Amniotic stem cell (primary cell): ENCODE measurements around the gene CDK14.
"Not testable (repeated sequence)": the region's sequence is repeated elsewhere in the genome, so short reads cannot be mapped to it uniquely, and the experiment has no call there.

ENCODE experiments used
- DNase-seq: peaks from one replicate; lab custom pipeline; 2025; lab: John Stamatoyannopoulos, UW

Gene CDK14

DNA sequence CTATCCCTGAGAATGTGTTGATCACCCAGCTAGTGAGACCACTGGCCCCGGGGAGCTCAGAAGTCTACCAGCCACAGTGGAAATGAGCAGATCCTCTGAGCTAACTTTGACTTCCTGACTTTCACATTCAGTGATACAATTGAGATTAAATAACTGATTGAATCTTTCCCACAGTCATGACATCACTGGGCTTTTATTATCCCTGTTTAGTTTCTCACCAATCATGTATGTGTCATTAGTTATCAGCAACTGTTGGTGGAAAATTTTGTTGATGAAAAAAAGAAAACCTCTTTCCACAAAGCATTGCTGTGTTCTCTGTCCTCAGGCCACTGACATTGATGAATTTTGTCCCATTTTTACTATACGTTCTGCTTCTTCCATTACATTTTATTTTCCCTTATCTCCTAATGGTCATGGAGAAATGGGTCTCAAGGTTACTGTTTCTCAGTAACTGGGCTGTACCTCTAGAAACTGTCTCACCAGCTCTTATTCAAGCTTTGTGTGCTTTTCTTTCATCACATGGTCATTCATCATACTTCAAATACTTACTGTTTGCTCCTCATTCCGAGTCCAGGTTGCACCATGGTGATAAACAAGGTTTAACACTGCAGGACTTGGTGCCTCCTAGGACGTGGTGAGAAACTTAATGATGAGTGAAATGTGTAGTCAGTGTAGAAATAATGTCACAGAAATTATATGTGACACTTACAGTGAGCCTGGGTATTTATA lies 304.7 kb downstream of the CDK14 start:
- no peak for DNase-seq

DNA sequence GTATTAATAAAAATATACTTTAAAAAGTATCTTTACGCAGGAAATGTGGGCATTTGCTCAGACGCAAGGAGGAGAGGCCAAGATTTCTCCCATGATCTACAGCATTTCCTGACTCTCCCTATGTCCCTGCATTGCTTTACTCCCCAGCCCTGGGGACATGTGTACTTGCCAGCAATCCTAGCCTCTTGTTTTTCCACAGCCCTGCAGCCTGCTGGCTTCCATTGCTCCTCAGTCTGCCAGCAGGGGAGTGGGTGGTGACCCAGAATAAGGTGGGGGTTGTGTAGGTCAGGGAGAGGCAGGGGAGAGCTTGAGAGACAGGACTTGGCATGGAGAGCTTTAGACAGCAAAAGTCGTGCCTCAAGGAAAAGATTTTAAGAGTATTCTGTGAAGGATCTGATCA lies 307.7 kb downstream of the CDK14 start:
- no peak for DNase-seq

DNA sequence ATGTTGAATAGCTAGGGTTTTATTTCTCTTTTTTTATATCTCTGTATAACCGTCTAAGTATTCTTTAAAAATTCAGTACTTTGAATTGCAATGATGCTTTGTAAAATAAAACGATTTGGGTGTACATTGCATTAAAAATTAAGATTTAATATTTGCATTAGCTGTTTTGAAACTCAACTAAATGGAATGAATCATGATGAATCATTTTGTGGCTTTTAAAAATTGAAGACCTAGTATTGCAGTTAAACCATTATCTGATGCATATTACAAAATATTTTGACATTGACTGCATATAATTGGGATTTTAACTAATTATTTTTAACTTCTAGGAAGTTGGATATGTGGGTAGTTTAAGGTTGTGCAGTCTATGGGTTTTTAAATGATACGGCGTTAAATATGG lies 314.0 kb downstream of the CDK14 start:
- no peak for DNase-seq

DNA sequence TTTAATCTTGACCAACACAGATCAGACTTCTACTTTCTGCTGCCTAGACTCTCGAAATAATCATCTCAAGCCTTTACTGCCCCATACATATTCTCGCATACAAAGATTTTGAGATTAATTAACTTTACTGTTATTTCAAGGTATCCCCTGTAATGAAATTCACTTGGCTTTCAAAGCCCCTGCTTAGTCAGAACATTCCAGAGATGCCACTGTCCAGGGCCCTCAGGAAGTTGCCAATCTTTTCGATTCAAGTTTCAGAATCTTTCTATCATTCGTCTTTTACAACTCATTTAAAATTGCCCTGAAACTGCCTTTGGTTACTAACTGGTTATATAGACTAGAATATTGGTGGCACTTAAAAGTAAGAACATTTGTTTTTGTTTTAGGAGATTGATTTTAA lies 320.2 kb downstream of the CDK14 start:
- DNase-seq, result no peak

DNA sequence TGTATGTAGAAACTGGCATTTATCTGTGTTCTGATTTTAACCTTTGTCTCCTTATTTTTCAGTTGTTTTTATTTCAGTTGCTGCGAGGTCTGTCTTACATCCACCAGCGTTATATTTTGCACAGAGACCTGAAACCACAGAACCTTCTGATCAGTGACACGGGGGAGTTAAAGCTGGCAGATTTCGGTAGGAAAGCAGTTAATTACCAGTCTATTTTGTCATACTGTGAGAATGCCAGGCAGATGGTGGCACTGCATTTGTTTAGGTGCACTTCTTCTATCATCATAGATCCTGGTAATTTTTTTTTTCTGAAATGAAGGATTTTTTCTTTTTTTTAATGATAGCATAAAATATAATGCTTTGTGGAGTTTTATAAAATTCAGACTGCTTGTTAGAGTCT lies 321.4 kb downstream of the CDK14 start:
- no peak for DNase-seq

DNA sequence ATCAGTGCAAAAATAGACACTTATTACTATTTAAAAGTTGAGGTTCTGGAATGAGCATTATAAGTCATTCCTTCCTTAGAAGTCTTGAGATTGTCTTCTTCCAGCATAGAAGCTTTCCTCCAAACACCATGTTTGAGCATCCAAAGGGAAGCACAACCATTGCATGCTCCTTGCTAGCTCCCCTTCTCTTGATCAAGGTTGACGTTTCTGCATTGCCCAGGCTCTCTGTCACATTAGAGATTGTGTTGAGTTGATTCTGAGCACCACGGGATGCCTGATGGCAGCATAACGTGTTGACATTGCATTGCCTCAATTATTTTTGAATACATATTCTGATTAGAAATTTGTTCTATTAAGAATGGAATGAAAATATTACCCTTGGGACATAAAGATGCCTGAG lies 322.2 kb downstream of the CDK14 start:
- DNase-seq, result no peak

DNA sequence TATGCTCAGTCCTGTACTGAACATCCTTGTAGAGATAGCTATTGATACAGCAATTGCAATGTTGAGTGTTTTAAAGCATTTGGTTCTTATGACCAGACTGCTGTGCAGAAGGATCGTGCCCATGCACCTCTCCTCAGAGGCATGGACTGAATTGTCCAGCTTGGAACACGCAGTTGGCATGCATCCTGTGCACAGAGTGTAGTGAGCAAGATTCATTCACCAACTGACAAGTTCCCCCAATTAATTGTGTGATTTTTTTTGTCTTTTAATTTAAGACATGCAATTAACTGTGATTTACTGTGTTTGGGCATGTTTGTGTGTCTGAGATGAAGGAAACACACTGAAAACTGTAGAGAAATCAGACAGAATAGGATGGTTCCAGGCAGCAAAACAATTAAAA lies 323.7 kb downstream of the CDK14 start:
- no peak for DNase-seq

DNA sequence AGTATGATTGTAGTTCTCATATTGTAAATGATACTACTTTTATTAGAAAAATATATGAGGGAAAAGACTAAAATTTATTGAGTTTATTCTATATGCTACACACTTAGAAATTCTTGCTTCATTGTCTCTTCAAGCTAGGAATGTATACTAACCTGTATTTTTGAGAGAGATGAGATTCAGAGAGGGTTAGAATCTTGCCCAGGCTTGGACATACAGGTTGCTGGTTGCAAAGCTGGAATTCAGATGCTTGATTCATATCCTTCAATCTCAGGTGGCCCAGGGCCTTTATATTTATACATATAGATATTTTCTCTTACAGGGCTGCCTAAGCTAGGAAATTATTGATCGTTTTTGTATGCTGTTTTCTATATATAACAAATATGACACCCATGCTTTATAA lies 324.2 kb downstream of the CDK14 start:
- no peak for DNase-seq

DNA sequence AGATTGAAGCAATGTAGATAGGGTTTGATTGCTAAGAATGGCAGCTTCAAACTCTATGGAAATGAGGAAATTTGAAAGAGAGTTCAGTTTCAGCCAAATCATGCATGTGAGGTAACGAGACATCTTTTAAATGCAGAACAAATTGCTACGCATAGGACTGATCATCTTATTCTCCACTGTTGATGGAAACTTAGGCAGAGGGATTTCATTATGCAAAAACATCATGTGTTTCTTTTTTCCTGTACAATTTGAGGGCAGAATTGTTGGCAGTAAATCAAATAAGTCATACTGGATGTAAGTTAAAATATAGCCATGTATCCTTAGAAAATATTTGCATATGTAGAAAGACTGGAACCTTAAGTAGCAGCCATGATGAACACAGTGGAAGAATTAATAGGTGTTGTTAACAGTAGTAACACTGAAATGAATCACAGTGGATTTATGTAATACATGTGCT lies 327.4 kb downstream of the CDK14 start:
- no peak for DNase-seq

DNA sequence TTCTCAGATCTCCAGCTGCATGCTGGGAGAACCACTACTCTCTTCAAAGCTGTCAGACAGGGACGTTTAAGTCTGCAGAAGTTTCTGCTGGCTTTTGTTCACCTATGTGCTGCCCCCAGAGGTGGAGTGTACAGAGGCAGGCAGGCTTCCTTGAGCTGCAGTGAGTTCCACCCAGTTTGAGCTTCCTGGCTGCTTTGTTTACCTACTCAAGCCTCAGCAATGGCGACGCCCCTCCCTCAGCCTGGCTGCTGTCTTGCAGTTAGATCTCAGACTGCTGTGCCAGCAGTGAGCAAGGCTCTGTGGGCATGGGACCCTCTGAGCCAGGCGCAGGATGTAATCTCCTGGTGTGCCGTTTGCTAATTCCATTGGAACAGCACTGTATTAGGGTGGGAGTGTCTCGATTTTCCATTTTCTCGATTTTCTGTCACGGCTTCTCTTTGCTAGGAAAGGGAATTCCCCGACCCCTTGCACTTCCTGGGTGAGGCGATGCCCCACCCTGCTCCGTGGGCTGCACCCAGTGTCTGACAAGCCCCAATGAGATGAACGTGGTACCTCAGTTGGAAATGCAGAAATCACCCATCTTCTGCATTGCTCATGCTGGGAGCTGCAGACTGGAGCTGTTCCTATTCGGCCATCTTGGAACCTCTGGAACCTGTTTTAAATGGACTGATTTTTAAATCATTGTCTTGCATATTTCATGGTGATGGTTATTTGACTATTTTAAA lies 332.7 kb downstream of the CDK14 start:
- DNase-seq, result not testable (repeated sequence)

DNA sequence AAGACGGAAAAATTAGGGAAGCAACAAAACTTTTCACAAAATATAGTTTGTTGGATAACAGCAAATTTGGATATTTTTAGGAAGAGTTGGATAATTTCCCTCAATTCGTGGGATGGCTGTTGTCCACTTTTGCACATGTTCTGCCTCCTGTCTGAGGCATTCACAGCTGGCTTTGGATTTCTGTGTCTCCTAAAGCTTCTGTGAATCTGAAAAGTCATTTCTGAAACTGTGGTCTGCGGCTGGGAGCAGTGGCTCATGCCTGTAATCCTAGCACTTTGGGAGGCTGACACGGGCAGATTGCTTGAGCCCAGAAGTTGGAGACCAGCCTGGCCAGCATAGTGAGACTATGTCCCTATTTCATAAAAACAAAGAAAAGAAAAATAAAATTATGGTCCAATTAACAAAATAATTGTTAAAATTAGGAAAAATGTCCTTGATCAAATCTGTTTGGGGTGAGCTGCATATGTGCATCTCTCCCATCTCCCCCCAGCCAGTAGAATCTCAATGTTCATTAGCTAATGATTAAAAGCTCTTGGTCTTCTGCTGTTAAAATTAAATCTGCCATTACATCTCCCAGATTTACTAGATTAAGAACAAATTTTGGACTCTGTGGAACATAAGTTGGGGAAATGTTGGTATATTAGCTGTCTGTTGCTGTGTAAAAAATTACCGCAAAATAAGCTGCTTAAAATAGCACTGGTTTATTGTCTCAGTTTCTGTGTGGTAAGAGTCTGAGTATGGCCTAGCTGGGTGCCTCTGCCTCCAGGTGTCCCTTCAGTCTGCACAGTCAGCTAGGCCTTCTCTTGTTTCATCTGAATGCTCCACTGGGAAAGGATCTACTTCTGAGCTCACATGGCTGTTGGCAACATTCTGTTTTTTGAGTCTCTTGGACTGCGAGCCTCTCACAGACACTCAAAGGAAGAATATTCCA lies 336.1 kb downstream of the CDK14 start:
- DNase-seq, result no peak

DNA sequence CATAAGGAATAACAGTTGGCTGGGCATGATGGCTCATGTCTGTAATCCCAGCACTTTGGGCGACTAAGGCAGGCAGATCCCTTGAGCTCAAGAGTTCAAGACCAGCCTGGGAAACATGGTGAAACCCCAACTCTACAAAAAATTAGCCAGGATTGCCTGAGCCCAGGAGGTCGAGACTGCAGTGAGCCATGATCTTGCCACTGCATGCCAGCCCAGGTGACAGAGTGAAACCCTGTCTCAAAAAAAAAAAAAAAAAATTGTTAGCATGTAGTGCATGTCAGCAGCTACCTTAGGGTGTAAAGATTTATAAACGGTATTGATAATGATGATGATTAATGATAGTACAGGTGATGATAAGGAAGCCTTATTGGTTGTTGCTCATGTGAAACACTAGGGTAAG lies 336.9 kb downstream of the CDK14 start:
- no peak for DNase-seq

DNA sequence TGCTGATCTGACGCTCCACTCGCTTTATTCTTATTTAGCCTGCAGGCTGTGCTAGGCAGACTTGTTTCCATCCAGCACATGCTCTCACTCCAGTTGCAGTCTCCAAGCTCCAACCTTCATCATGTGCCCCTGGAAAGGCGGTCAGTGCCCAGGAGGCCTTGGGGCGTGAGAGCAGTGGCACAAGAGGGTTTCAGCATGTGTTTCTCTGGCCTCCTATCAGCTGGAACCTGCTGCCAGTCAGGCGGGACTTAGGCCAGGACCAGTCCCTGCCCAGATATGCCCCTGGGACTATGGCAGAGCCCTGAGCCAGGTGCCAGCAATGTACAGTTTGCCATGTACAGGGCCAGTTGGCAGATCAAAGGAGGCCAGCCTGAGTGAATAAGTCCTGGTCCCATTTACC lies 337.9 kb downstream of the CDK14 start:
- DNase-seq, result no peak

DNA sequence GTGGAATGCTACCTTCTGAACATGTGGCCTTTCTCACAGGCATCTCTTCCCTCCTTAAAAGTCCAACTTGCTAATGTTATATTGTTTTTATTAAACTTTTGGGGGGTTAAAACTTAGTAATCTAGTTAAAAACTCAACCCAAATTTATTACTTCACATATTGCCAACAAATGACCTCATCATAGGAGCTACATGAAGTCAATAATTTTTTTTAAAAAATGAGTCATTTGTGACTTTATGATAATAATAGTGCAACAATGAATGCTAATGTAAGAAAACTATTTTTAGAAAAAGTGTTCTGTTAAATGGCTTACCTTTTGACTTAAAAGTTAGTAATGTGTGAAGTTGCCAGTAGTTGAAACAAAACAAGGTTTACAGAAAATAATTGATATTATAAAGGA lies 342.2 kb downstream of the CDK14 start:
- DNase-seq, result no peak

DNA sequence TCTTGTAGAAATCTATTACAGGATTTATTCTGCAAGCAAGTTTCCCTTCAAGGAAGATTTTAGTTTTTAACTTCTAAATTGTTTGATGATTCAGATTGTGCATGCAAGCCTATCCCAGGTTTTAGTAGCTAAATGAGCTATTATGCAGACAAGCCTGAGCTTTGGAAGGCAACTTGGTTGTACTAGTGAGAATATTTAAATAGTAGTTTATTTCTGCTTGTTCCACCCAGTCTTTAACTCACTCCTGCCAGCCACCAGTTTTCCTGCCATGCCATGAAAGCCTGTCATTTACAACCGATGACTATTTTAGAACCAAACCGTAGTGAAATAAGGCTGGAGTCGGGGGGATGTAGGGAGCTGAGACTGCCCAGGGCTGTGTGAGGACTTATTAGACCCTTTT lies 343.5 kb downstream of the CDK14 start:
- DNase-seq, result no peak

DNA sequence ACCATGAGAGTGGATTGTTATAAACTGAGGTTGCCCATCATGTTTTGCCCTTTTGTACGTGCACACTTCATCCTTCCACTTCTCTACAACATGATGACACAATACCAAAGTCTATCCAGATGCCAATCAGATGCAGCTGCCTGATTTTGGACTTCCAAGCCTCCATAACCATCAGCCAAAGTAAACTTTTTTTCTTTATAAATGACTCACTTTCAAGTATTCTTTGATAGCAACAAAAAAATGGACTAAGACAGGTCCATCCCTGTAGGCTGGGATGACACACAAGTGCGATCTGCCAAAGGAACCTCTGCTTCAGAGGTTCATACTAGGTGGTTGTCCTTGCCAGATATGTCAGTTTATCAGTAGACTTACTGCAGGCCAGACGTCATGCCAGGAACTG lies 347.9 kb downstream of the CDK14 start:
- DNase-seq, result no peak

DNA sequence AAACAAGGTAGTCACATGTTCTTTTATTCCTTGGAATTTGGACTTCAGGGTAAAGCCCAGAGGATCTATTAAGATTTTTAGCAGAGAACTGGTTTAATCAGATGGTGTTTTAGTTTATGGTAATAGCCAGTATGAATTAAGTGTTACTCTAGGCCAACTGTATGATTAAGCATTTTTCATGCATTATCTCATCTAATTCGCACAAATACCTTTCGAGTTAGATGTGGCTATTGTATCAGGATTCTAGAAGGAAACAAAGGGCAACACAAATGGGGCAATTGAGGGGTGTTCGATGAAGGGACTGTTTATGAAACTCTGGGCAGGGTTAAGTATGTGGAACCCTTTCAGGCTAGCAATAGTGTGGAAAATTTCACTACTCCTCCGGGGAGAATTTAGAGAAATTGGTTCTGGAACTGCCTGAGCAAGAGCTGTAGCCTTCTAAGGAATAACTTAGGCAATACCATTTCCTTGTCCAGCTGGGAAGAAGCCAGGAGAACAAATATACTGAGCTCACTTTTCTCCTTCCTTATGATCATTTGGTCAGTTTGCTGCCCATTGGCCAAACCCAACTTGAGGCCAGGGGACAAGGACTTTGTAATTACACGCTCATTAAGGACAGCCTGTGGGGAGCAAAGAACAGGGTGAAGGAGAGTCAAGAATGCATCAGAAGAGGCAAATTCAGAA lies 349.1 kb downstream of the CDK14 start:
- no peak for DNase-seq

DNA sequence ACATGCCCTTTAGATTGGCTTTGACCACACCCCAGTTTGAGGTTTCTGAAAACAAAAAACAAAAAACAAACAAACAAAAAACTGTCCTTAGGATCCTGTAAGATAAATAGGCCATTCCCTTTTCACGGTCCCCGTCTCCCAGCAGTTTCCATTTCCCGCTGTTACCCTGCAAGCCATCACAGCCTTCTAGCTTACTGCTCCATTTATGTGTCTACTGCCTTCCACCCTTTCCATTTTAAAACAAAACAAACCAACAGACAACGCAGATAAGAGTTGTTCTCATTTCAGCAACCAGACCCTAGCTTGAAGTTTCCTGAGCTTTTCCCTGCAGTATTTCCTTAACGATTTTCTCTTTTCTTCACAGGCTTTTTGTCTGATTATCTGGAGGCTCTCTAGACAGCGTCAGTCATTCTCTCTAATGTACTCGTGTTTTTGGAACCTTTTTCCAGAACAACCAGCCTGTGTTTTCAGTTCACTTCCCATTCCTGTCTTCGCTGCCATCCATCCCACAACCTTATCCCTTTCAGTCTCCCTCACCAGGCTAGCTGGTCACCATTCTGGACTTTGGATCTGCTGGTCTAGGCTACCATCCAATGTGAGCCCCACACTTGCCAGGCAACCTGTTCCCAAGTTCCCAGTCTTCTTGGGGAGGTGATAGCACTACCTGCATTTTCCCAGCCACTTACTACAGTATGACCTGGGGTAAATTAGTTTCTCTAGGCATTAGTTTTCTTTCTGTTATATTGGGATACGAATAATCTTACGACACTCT lies 350.8 kb downstream of the CDK14 start:
- no peak for DNase-seq

DNA sequence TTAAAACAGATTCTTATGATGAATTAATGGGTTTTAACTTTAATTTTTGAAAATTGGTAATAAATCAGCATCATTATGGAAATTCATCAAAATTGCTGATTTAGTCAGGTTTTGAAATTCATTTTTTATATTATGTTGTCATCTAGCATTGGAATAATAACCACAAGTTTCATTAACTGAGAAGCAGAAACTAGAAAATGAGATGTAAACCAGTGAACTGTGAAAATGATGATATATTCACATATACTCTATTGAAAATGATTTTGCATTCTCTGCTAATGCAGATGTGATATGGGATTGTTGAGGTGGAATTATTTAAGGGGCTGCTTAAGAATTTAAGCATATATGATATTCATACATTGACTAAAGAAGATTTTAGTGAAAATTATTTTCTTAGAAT lies 352.0 kb downstream of the CDK14 start:
- DNase-seq, result no peak

DNA sequence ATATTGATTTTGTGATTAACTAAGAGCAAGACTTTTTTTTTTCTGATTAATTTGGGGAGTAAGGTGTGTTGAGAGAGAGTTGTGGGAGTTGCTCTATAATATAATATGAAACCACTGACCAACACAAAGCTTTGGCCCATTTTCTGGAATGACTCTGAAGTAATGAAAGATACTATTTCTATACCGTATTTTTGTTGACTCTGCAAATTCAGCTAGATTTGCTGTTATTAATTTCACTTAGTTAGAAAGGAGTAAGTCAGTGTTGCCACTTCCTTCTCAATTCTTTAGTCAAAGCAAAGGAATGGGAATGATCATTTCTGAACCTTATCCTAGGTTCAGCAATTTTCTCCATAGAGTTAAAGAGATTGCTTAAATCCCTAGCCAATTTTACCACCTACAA lies 355.1 kb downstream of the CDK14 start:
- DNase-seq, result no peak
